Upper lobe of left lung (tissue), 6 donors: Measurements from ENCODE around the gene ABCA8. TPM values are rescaled to one million over a fixed set of nuclear protein-coding genes. Genes with fewer than 3 reads are reported as not detected.
A peak's percentile ranks its signal among the peaks of the same experiment; 100 is the strongest.

ENCODE experiments used
- ATAC-seq, 2 donors: fragments of 200-7000 bp; cut with Tn5 transposase; one replicate each; pipeline ENCODE4 v1.9.1; 2022; ENCODE audit warnings: mild to moderate bottlenecking in 2 of 2, moderate library complexity in 2 of 2; ENCODE audit not compliant: low FRiP score in 2 of 2
- DNase-seq, 2 donors: peaks; one replicate each; pipeline ENCODE4 v3.0.0-alpha.2; 2019 to 2020
- H3K27ac ChIP-seq, 4 donors: fragments of 200-600 bp; sonication (generic); one replicate each; pipeline ENCODE4 v1.5.1; 2016 to 2019
- H3K27me3 ChIP-seq, 4 donors: fragments of 200-600 bp; sonication (generic); one replicate each; pipeline ENCODE4 v1.5.1; 2017 to 2019
- H3K36me3 ChIP-seq, 4 donors: fragments of 200-600 bp; sonication (generic); one replicate each; pipeline ENCODE4 v1.5.1; 2016 to 2019
- H3K4me1 ChIP-seq, 4 donors: fragments of 200-600 bp; sonication (generic); one replicate each; pipeline ENCODE4 v1.5.1; 2018 to 2019
- H3K4me3 ChIP-seq, 4 donors: fragments of 200-600 bp; sonication (generic); one replicate each; pipeline ENCODE4 v1.5.1; 2017 to 2019; ENCODE audit warnings: mild to moderate bottlenecking in 2 of 4, moderate library complexity in 1 of 4
- H3K9me3 ChIP-seq, 4 donors: fragments of 200-600 bp; sonication (generic); one replicate each; pipeline ENCODE4 v1.5.1; 2018 to 2019
- EP300 ChIP-seq, 4 donors: sonication (generic); formaldehyde crosslinking; IDR thresholded peaks; one replicate each; pipeline ENCODE4 v1.5.1; 2017; ENCODE audit warnings: antibody characterized with exemption in 4 of 4, control low read depth in 2 of 4
- POLR2A ChIP-seq, 4 donors: fragments of 450-650 bp; IDR thresholded peaks; one replicate each; pipeline ENCODE4 v1.5.1; 2016 to 2017; ENCODE audit warnings: antibody characterized with exemption in 4 of 4, mild to moderate bottlenecking in 2 of 4
- POLR2AphosphoS5 ChIP-seq, 2 donors: sonication (generic); formaldehyde crosslinking; IDR thresholded peaks; one replicate each; pipeline ENCODE4 v1.5.1; 2017; ENCODE audit warnings: antibody characterized with exemption in 2 of 2
- WGBS, 2 donors: methylation state at CpG; one replicate each; pipeline ENCODE4 v1.1.5; 2017 to 2018; 5-methylcytosine and 5-hydroxymethylcytosine counted together
- total RNA-seq, 6 donors: library from RNA; depleted of rRNA in 4 of 6; stranded (reverse); fragments of >200 nt in 4 of 6; gene quantifications; one replicate each; pipeline versions ENCODE4 v1.1.0 to v1.2.1, GENCODE V29; 2016 to 2021
- TF ChIP-seq, protein P1 (sequence below), 6 experiments: fragments of 450-650 bp in 4 of 6; fragments of 200-600 bp in 2 of 6; sonication (generic) in 2 of 6; IDR thresholded peaks; one replicate each; pipeline ENCODE4 v1.5.1; 2016 to 2019; ENCODE audit warnings: antibody characterized with exemption in 6 of 6
- donor health status: DM: no; HTN: no; CAD: no; lungs with moderate emphysema.
- donor health status: DM: no; HTN: yes; CAD: no; lungs with severe emphysema.

The ABCA8 gene
- total RNA-seq, 6 donors from 2014 or later = 26.2 to 86.9 (median 42.9) TPM

DNA sequence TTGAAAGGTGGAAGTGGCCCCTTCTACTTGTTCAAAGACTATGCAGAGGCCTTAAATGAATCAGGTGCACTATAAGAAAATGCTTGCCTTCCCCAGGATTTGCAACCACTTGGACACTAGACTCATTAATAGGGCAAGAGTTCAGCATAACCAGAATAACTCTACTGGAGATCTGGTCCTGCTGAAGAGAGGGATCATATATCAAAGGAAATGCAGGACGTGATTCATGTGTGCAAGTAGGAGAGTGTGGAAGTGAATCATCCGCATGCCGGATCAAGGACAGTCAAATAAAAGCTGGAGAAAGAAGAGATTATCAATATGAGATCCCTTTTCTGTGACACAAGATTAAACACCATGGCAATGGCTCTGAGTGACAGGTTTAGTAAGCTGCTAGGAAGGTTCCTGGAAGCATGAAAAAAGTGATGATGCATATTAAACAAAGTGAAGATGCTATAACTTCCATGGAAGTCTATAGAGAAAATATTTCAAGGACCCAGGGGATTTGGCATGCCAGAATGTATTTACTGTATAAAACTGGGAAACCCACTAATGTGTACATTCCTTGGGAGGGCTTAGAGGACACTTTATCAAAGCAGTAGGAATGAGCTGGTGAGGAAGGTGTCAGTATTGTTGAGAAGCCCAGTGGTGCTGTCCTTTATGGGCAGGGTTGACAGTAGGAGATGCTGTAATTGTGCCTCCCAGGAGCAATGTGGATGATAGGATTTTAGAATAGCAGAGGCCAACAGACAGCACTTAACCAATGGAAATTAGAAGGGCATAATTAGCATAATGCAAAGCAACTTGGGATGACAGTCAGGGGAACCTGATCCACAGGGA is 133.1 kb downstream of the ABCA8 start:
- DNase-seq (no peak), ATAC-seq (peak in 1 of 2 donors; percentile 76)
- H3K9me3 ChIP-seq = no peaks in the 10 kb centered on the region
- no peak overlapping the region for H3K4me3 ChIP-seq
- no peak overlapping the region for H3K27ac ChIP-seq
- TF ChIP-seq POLR2A (IDR thresholded peaks at IDR 0.05) (no peak), EP300 (IDR thresholded peaks at IDR 0.05) (no peak), POLR2AphosphoS5 (IDR thresholded peaks at IDR 0.05) (no peak)
- TF ChIP-seq, protein P1, sequence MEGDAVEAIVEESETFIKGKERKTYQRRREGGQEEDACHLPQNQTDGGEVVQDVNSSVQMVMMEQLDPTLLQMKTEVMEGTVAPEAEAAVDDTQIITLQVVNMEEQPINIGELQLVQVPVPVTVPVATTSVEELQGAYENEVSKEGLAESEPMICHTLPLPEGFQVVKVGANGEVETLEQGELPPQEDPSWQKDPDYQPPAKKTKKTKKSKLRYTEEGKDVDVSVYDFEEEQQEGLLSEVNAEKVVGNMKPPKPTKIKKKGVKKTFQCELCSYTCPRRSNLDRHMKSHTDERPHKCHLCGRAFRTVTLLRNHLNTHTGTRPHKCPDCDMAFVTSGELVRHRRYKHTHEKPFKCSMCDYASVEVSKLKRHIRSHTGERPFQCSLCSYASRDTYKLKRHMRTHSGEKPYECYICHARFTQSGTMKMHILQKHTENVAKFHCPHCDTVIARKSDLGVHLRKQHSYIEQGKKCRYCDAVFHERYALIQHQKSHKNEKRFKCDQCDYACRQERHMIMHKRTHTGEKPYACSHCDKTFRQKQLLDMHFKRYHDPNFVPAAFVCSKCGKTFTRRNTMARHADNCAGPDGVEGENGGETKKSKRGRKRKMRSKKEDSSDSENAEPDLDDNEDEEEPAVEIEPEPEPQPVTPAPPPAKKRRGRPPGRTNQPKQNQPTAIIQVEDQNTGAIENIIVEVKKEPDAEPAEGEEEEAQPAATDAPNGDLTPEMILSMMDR (IDR thresholded peaks at IDR 0.05) = no peak
- no peaks in the 10 kb centered on the region for H3K27me3 ChIP-seq
- H3K36me3 ChIP-seq = no peaks in the 10 kb centered on the region
- WGBS, 2 donors = 48 to 54% methylated on average over 3 of the region's 3 CpGs
- H3K4me1 ChIP-seq = no peaks in the 10 kb centered on the region

DNA sequence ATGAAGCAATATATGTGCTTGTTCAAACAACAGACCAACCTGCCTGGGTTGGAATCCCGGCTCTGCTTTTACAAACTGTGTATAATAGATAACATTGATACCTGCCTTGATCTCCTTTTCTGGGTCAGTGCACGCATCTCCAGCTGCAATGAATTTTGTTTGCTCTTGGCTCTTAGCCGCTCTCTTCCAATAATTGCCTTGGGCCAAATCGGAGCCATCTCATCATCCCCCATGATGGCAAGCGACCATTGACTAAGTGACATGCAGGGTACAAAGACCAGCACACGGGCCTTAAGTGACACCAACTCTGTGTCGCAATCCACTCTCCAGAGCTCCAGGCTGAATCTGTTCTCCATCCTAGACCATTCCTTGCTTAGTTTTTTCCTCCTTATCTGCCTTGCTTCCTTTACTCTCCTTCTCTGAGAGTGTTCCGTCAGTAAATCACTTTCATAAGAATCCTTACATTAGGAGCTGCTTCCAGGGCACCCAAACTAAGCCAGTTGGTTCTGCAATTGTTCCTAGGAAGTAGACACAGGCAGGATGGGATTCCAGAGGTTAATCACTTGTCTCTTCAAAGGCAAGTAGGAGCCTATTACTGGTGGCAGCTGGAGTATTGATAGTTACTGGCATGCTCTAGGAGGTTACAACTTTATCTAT is 134.2 kb downstream of the ABCA8 start:
- no peaks in the 10 kb centered on the region for H3K27me3 ChIP-seq
- no peak overlapping the region for H3K27ac ChIP-seq
- DNase-seq (no peak), ATAC-seq (no peak)
- H3K36me3 ChIP-seq = no peaks in the 10 kb centered on the region
- TF ChIP-seq EP300 (IDR thresholded peaks at IDR 0.05) = no peak
- TF ChIP-seq, protein P1 (IDR thresholded peaks at IDR 0.05) = no peak
- TF ChIP-seq POLR2A (IDR thresholded peaks at IDR 0.05) = no peak
- TF ChIP-seq POLR2AphosphoS5 (IDR thresholded peaks at IDR 0.05) = no peak
- H3K4me3 ChIP-seq = no peak overlapping the region
- 76 to 81% methylated on average over 8 of the region's 8 CpGs for WGBS, 2 donors
- H3K4me1 ChIP-seq = no peaks in the 10 kb centered on the region
- no peaks in the 10 kb centered on the region for H3K9me3 ChIP-seq

DNA sequence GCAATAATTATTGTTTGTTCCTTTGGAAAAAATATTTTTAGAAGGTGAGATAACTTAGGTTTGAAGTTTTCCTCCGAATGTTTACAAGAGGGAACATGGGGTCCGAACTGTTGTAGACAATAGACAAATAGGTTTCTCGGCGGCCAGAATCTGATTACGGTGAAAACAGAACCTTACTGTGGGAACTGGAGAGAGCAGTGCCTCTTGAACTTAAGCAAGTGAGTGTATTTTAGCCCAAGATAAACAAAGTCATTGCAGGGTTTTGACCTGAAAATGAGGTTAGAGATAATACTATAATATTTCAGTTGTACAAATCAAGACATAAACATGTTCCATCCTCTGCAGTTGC is 134.7 kb downstream of the ABCA8 start:
- ATAC-seq (no peak), DNase-seq (no peak)
- Histone ChIP-seq H3K36me3 (no peaks in the 10 kb centered on the region), H3K9me3 (no peaks in the 10 kb centered on the region), H3K4me3 (no peak overlapping the region), H3K27ac (no peak overlapping the region), H3K4me1 (no peaks in the 10 kb centered on the region), H3K27me3 (no peaks in the 10 kb centered on the region)
- WGBS, 2 donors = 50 to 64% methylated on average over 5 of the region's 5 CpGs
- TF ChIP-seq EP300 (IDR thresholded peaks at IDR 0.05) (no peak), POLR2AphosphoS5 (IDR thresholded peaks at IDR 0.05) (no peak), POLR2A (IDR thresholded peaks at IDR 0.05) (no peak)
- TF ChIP-seq, protein P1 (IDR thresholded peaks at IDR 0.05) = no peak

DNA sequence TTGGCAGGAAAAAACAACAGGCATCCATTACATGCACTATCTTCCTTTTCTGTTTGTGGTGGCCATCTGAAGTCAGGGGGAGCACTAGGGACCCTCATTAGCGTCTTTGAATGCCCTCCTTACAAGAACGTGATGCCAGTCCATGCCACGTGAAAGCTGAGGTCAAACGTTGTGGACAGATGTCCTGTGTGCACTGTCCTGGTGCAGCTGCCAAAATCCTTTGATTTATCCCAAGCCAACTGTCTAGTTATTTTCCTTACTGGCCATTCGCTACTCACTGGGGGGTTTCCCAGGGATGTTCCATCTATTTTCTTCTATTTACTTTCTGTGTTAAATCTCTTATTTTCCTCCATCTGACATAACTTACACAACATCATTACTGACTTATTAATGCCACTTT is 135.7 kb downstream of the ABCA8 start:
- TF ChIP-seq POLR2AphosphoS5 (IDR thresholded peaks at IDR 0.05) = no peak
- TF ChIP-seq EP300 (IDR thresholded peaks at IDR 0.05) = no peak
- TF ChIP-seq, protein P1 (IDR thresholded peaks at IDR 0.05) = no peak
- no peak for TF ChIP-seq POLR2A (IDR thresholded peaks at IDR 0.05)
- H3K4me1 ChIP-seq = no peaks in the 10 kb centered on the region
- ATAC-seq (no peak), DNase-seq (no peak)
- no peak overlapping the region for H3K4me3 ChIP-seq
- no peaks in the 10 kb centered on the region for H3K27me3 ChIP-seq
- WGBS, 2 donors = 79 to 82% methylated on average over 5 of the region's 5 CpGs
- H3K9me3 ChIP-seq = no peaks in the 10 kb centered on the region
- no peak overlapping the region for H3K27ac ChIP-seq
- no peaks in the 10 kb centered on the region for H3K36me3 ChIP-seq

Other genes starting within 250 kb of the ABCA8 start
- 10 to 100 TPM in 3 of 6 donors, 1 to 10 TPM in 3; 3.8 to 46.1 (median 9.8) TPM for gene ABCA9, start 105.5 kb upstream of the ABCA8 start, total RNA-seq
- gene ABCA6, start 186.5 kb upstream of the ABCA8 start, total RNA-seq = 100 to 1,000 TPM in 1 of 6 donors, 10 to 100 TPM in 5; 17.6 to 176 (median 44.3) TPM